SK-N-MC (cell line): Measurements from ENCODE around the gene EXTL1.

Experiments used
- EZH2 ChIP-seq: fragments of 200-600 bp; sonication (generic); IDR thresholded peaks from one replicate; pipeline ENCODE4 v1.6.1; 2017; ENCODE audit warnings: antibody characterized with exemption
- FOXP2 ChIP-seq: optimal IDR thresholded peaks from 2 replicates; pipeline ENCODE3; 2011; ENCODE audit warnings: mild to moderate bottlenecking, moderate library complexity; ENCODE audit not compliant: insufficient read depth; ENCODE audit errors: extremely low read length, control extremely low read depth
- POLR2AphosphoS5 ChIP-seq: IDR thresholded peaks from 2 replicates; pipeline ENCODE4 v1.6.1; 2012; ENCODE audit warnings: mild to moderate bottlenecking, low read depth, low read length, borderline replicate concordance

- TF ChIP-seq POLR2AphosphoS5, result no peak
- TF ChIP-seq EZH2, result no peak
- no peak for TF ChIP-seq FOXP2
These were observed 47.8 kb upstream of the EXTL1 start for GRCh38 chr1:25973610-25974321.
